ENCODE results near the gene BCAS4.
A peak's percentile ranks its signal among the peaks of the same experiment; 100 is the strongest.
"Not testable (repeated sequence)": the region's sequence is repeated elsewhere in the genome, so short reads cannot be mapped to it uniquely, and the experiment has no call there.

The BCAS4 gene

GRCh38 chr20:50762435-50763220, 32.2 kb upstream of the BCAS4 start:
- in situ Hi-C loops (cut with HindIII; ENCODE audit: low pct_unique_long_range_greater_than_20kb, low sequenced_read_pairs): no loop called here
- DNase-seq (ENCODE audit: low read depth in 1 of 2, low spot score in 1 of 2): peak in 1 of 2 experiments; percentile 96
- no peak; the same call in 1 of the 2 replicates for TF ChIP-seq JUND (IDR thresholded peaks at IDR 0.05; ENCODE audit: low read depth)

- peak; percentile 79 for TF ChIP-seq JUND (IDR thresholded peaks at IDR 0.05; ENCODE audit: low read depth)
- in situ Hi-C loops (cut with HindIII; ENCODE audit: low pct_unique_long_range_greater_than_20kb, low sequenced_read_pairs): not testable (repeated sequence)
- DNase-seq (ENCODE audit: low read depth in 1 of 2, low spot score in 1 of 2): peak; percentile 48 to 99
Measured at GRCh38 chr20:50763550-50764458, 31.1 kb upstream of the BCAS4 start.

GRCh38 chr20:50765251-50765650, 29.6 kb upstream of the BCAS4 start:
- DNase-seq (ENCODE audit: low read depth in 1 of 2, low spot score in 1 of 2); in situ Hi-C loops (cut with HindIII; ENCODE audit: low pct_unique_long_range_greater_than_20kb, low sequenced_read_pairs): not testable (repeated sequence)

- in situ Hi-C loops (cut with HindIII; ENCODE audit: low pct_unique_long_range_greater_than_20kb, low sequenced_read_pairs): no loop called here
- TF ChIP-seq JUND (IDR thresholded peaks at IDR 0.05; ENCODE audit: low read depth): no peak
- no peak for DNase-seq (ENCODE audit: low read depth in 1 of 2, low spot score in 1 of 2)
Measured at GRCh38 chr20:50765674-50766073, 29.2 kb upstream of the BCAS4 start.

GRCh38 chr20:50766955-50767809, 27.7 kb upstream of the BCAS4 start:
- in situ Hi-C loops (cut with HindIII; ENCODE audit: low pct_unique_long_range_greater_than_20kb, low sequenced_read_pairs); DNase-seq (ENCODE audit: low read depth in 1 of 2, low spot score in 1 of 2): not testable (repeated sequence)

GRCh38 chr20:50768991-50769390, 25.9 kb upstream of the BCAS4 start:
- in situ Hi-C loops (cut with HindIII; ENCODE audit: low pct_unique_long_range_greater_than_20kb, low sequenced_read_pairs); DNase-seq (ENCODE audit: low read depth in 1 of 2, low spot score in 1 of 2): not testable (repeated sequence)

- in situ Hi-C loops (cut with HindIII; ENCODE audit: low pct_unique_long_range_greater_than_20kb, low sequenced_read_pairs); DNase-seq (ENCODE audit: low read depth in 1 of 2, low spot score in 1 of 2): not testable (repeated sequence)
Measured at GRCh38 chr20:50769551-50770085, 25.2 kb upstream of the BCAS4 start.

GRCh38 chr20:50771419-50772080, 23.3 kb upstream of the BCAS4 start:
- DNase-seq (ENCODE audit: low read depth in 1 of 2, low spot score in 1 of 2); in situ Hi-C loops (cut with HindIII; ENCODE audit: low pct_unique_long_range_greater_than_20kb, low sequenced_read_pairs): not testable (repeated sequence)

GRCh38 chr20:50772420-50773185, 22.3 kb upstream of the BCAS4 start:
- in situ Hi-C loops (cut with HindIII; ENCODE audit: low pct_unique_long_range_greater_than_20kb, low sequenced_read_pairs): no loop called here
- no peak for TF ChIP-seq JUND (IDR thresholded peaks at IDR 0.05; ENCODE audit: low read depth)
- no peak for DNase-seq (ENCODE audit: low read depth in 1 of 2, low spot score in 1 of 2)

- in situ Hi-C loops (cut with HindIII; ENCODE audit: low pct_unique_long_range_greater_than_20kb, low sequenced_read_pairs): no loop called here
- TF ChIP-seq JUND (IDR thresholded peaks at IDR 0.05; ENCODE audit: low read depth): no peak
- no peak for DNase-seq (ENCODE audit: low read depth in 1 of 2, low spot score in 1 of 2)
Measured at GRCh38 chr20:50774515-50774914, 20.3 kb upstream of the BCAS4 start.

- no peak for TF ChIP-seq JUND (IDR thresholded peaks at IDR 0.05; ENCODE audit: low read depth)
- DNase-seq (ENCODE audit: low read depth in 1 of 2, low spot score in 1 of 2): peak in 1 of 2 experiments; percentile 51
- in situ Hi-C loops (cut with HindIII; ENCODE audit: low pct_unique_long_range_greater_than_20kb, low sequenced_read_pairs): no loop called here
Measured at GRCh38 chr20:50776122-50776817, 18.6 kb upstream of the BCAS4 start.

All from T47D (cell line).